RWPE2 (cell line): ENCODE data around the gene ARMC2.

Source experiments
- ATAC-seq: fragments of 200-7000 bp; cut with Tn5 transposase; 3 replicates; pipeline ENCODE4 v1.9.1; 2021; ENCODE audit warnings: low read depth
- DNase-seq: peaks from one replicate; pipeline ENCODE4 v3.0.0-alpha.2; 2020; ENCODE audit warnings: low spot score
- H3K27ac ChIP-seq: fragments of 450-650 bp; 2 replicates; pipeline ENCODE4 v1.5.1; 2017; ENCODE audit warnings: mild to moderate bottlenecking; ENCODE audit not compliant: poor library complexity, severe bottlenecking
- H3K27me3 ChIP-seq: fragments of 250-450 bp; sonication (Bioruptor Pico); 2 replicates; pipeline ENCODE4 v1.5.1; 2021; ENCODE audit warnings: mild to moderate bottlenecking, moderate library complexity; ENCODE audit not compliant: insufficient read depth, poor library complexity, severe bottlenecking
- H3K36me3 ChIP-seq: fragments of 250-450 bp; sonication (Bioruptor Pico); 2 replicates; pipeline ENCODE4 v1.5.1; 2020; ENCODE audit warnings: low read depth, mild to moderate bottlenecking, moderate library complexity
- H3K4me1 ChIP-seq: fragments of 250-450 bp; sonication (Bioruptor Pico); 2 replicates; pipeline ENCODE4 v1.5.1; 2021; ENCODE audit warnings: mild to moderate bottlenecking, moderate library complexity; ENCODE audit not compliant: insufficient read depth, poor library complexity, severe bottlenecking
- H3K4me3 ChIP-seq: fragments of 250-450 bp; sonication (Bioruptor Pico); 2 replicates; pipeline ENCODE4 v1.5.1; 2021; ENCODE audit warnings: mild to moderate bottlenecking, moderate library complexity; ENCODE audit not compliant: severe bottlenecking
- H3K9me3 ChIP-seq: fragments of 250-450 bp; sonication (Bioruptor Pico); 2 replicates; pipeline ENCODE4 v1.5.1; 2021; ENCODE audit warnings: mild to moderate bottlenecking, moderate library complexity; ENCODE audit not compliant: severe bottlenecking
- CTCF ChIP-seq: fragments of 450-650 bp; IDR thresholded peaks from one replicate; pipeline ENCODE4 v1.5.1; 2017; ENCODE audit warnings: mild to moderate bottlenecking, moderate library complexity; ENCODE audit not compliant: poor library complexity, severe bottlenecking

The ARMC2 gene

DNA sequence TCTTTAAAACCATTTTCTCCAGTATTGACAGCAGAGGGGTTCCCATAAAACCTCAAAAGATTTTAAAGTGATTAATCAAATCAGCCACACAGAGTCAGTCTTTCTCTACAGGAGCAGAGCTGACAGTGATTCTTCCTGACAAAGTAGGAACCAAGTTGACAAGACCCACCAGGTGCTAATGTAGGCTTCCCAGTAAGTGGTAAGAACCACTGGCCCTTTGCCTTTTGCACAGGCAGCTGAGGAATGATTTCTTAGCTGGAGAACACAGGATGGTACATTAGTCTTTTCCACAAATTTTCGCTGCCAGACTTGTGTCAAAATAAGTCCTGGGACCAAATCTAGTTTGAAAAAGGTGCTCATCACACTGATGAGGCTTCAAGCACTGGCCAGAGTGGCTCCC lies 95.8 kb downstream of the ARMC2 start:
- DNase-seq = no peak
- Histone ChIP-seq H3K27me3 (no peaks in the 10 kb centered on the region), H3K9me3 (no peaks in the 10 kb centered on the region), H3K4me1 (peaks cover 40% of the 10 kb centered on the region), H3K36me3 (no peaks in the 10 kb centered on the region), H3K4me3 (no peak overlapping the region), H3K27ac (no peak overlapping the region)
- no peak for ATAC-seq
- TF ChIP-seq CTCF = no peak

- H3K4me1 ChIP-seq = peaks cover 42% of the 10 kb centered on the region
- no peaks in the 10 kb centered on the region for H3K9me3 ChIP-seq
- DNase-seq (no peak), ATAC-seq (no peak)
- H3K36me3 ChIP-seq = no peaks in the 10 kb centered on the region
- no peaks in the 10 kb centered on the region for H3K27me3 ChIP-seq
- H3K4me3 ChIP-seq = no peak overlapping the region
- H3K27ac ChIP-seq = no peak overlapping the region
- no peak for TF ChIP-seq CTCF
Measured at GRCh38 chr6:108944707-108945680, 96.8 kb downstream of the ARMC2 start.

GRCh38 chr6:108945681-108946159 lies 97.5 kb downstream of the ARMC2 start:
- TF ChIP-seq CTCF = no peak
- no peak for DNase-seq

DNA sequence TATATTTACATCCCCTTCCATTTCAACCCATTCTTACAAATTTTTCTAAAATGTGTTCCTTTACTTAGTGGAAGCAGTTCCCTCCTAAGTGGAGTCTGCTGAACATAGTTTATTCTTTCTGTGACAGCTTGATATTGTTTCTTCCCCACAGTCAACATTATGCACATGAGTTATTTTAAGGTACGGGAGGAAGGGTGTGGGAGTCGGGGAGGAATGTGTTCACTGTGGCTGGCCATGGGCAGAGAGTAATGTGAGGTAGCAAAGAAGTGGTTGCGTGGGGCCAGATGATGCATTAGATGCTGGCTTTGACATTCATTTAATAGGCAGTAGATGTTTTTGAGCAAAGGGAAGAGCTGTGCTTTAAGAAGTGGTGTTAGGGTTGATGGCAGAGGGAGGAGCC lies 98.5 kb downstream of the ARMC2 start:
- ATAC-seq (no peak), DNase-seq (no peak)
- H3K9me3 ChIP-seq = no peaks in the 10 kb centered on the region
- no peaks in the 10 kb centered on the region for H3K27me3 ChIP-seq
- peak overlapping the region; percentile 83 for H3K27ac ChIP-seq
- H3K36me3 ChIP-seq = no peaks in the 10 kb centered on the region
- no peak overlapping the region for H3K4me3 ChIP-seq
- no peak for TF ChIP-seq CTCF
- peaks cover 42% of the 10 kb centered on the region for H3K4me1 ChIP-seq

More at GRCh38 chr6:108945681-108946159, 97.5 kb downstream of the ARMC2 start:
- Histone ChIP-seq H3K4me1 (peaks cover 42% of the 10 kb centered on the region), H3K36me3 (no peaks in the 10 kb centered on the region), H3K9me3 (no peaks in the 10 kb centered on the region), H3K27me3 (no peaks in the 10 kb centered on the region), H3K4me3 (no peak overlapping the region), H3K27ac (no peak overlapping the region)
- ATAC-seq = no peak
